CD4-positive, alpha-beta T cell treated with Interleukin-1 beta for 1 hour (primary cell): Measurements from ENCODE around the gene TGIF1.
"Not testable (repeated sequence)": the region's sequence is repeated elsewhere in the genome, so short reads cannot be mapped to it uniquely, and the experiment has no call there.

Source experiments
- DNase-seq, 2 donors: peaks; one replicate each; pipeline ENCODE4 v3.0.0-alpha.2; 2020 to 2022

TGIF1 gene

DNA sequence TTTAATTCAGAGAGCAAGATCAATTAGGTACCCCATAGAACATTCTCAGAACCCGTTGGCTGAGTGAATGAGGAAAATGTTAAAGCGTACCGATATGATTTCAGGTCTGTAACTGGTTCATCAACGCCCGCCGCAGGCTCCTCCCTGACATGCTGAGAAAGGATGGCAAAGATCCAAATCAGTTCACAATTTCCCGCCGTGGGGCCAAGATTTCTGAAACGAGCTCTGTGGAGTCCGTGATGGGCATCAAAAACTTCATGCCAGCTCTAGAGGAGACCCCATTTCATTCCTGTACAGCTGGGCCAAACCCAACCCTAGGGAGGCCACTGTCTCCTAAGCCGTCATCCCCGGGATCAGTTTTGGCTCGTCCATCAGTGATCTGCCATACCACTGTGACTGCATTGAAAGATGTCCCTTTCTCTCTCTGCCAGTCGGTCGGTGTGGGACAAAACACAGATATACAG is 7.3 kb downstream of the TGIF1 start:
- no peak for DNase-seq

- DNase-seq: peak; percentile 11 to 49
Measured at GRCh38 chr18:3458378-3458777, 8.4 kb downstream of the TGIF1 start.

DNA sequence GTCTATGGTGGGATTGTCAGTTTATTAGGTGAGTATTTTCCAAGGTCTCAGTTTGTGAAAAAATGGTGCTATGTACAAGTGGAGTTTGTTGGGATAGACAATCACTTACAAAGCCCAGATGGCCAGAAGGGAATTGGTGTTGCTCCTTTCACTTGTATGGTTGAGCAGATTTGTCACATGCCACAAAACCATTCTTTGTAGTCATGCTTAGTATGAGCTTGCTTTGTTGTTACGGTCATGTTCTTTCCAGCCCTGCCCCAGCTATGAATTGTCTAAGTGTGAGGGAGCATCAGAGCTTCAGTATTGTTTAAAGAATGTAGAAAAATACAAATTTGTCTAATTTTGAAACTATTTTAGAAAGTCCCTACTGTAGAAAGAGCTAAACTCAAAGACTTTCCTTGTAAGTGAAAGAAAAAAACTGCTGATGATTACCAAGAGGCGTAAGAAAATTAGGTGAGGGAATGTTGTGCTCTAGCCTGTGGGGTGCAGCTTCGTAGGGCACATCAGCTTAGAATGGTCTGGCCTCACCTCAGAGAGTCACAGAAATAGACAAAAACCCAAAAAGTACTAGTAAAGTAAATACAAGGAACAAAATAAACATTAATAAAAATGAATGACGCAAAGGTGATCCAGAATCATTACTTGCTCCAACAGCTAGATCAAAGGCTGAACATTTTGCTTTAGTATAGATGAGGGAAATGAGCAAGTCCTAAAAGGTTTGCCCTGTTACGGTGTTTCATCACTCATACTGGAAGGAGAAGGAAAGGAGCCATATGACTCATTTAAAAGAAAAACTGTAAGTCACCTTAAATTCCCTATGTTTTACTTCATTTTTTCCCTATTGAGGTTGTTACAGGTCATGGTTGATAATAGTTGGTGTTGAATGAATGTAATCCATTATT is 9.2 kb downstream of the TGIF1 start:
- DNase-seq: peak in 1 of 2 donors; percentile 27

DNA sequence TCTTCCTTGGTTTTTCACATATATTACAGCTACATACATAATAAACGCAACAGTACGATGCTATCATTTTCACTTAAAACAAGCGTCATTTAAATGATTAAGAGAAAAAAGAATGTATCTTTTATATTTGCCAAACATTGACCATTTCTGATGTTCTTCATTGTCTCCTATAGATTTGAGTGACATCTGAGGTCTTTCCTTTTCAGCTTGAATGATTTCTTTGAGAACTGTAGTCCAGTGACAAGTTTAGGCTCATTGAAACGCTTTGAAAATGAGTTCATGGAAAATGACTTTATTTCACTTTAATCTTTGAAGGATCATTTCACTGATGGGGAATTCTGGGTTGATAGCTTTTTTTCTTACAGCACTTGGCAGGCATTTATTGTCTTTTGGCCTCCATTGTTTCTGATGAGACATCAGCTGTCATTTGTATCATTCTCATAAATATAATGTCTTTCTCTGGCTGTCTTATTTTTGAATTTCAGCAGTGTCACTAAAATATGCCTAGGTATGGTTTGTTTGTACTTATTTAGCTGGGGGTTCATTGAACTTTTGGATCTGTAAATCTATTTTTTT is 10.9 kb downstream of the TGIF1 start:
- no peak for DNase-seq

DNA sequence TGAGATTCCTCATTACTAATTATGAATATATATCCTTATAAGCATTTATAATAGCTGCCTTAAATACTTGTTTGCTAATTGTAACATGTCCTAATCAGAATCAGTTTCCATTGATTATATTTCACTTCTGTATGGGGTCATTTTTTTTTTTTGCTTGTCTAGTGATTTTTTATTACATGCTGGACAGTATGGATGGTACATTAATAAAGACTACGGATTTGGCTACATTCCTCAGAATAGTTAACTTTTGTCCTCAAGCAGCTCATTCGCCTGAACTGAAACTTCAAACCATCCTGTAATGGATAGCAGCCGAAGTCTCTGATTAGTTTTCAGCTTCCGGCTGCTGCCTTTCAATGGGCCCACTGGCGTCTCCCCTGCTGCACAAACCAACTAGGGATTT is 11.7 kb downstream of the TGIF1 start:
- no peak for DNase-seq

- DNase-seq: no peak
Measured at GRCh38 chr18:3463051-3463450, 13.1 kb downstream of the TGIF1 start.

- no peak for DNase-seq
Measured at GRCh38 chr18:3466045-3466444, 16.1 kb downstream of the TGIF1 start.

- no peak for DNase-seq
Measured at GRCh38 chr18:3466872-3467271, 16.9 kb downstream of the TGIF1 start.

DNA sequence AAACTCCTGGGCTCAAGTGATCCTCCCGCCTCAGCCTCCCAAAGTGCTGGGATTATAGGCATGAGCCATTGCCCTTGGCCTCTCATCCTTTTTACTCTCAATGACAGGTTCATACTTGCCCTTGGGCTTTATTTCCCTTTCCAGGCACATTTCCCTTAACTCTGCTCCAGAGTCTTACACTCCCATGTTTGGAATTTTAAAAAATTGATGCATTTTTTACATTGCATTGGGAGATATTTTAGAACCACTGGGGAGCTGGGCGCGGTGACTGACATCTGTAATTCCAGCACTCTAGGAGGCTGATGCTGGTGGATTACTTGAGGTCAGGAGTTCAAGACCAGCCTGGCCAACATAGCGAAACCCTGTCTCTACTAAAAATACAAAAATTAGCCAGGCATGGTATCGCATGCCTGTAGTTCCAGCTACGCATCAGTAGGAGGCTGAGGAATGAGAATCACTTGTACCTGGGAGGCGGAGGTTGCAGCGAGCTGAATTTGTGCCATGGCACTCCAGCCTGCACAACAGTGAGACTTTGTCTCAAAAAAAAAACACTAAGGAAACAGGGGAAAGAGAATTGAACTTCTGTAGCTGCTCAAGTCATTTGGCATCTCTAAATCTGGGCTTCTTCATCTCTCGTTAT is 18.2 kb downstream of the TGIF1 start:
- DNase-seq: no peak

DNA sequence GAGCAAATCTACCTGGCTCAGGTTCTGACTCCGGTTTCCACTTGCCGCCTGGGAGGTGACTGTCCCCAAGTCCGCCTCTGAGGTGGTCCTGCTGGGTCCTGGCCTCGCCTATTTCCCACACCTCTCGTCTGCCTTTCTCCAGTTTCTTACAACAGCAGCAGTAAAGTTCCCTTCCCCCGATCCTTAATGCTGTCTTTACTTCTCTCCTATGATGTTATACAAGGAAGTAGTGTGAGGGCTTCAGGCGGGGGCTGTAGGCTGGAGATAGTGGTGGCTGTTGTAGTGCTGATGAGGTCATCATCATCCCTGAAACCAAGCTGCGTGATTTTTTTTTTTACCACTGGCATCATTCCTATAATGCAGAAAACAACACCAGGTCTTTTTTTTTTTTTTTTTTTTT is 18.9 kb downstream of the TGIF1 start:
- DNase-seq: no peak

- no peak for DNase-seq
Measured at GRCh38 chr18:3471141-3471648, 21.2 kb downstream of the TGIF1 start.

DNA sequence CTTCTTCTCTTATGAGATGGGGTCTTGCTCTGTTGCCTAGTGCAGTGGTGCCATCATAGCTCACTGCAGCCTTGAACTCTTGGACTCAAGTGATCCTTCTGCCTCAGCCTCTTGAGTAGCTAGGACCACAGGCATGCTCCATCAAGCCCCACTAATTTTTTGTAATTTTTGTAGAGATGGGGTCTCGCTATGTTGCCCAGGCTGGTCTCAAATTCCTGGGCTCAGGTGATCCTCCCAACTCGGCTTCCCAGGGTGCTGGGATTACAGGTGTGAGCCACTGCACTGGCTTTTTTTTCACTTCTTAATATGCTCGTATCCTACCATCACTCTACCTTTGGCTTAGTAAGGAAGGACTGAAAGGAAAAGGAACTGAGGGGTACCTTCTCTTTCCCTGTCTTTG is 22.1 kb downstream of the TGIF1 start:
- DNase-seq: not testable (repeated sequence)

- DNase-seq: no peak
Measured at GRCh38 chr18:3472681-3473544, 22.9 kb downstream of the TGIF1 start.

- DNase-seq: no peak
Measured at GRCh38 chr18:3478262-3478978, 28.4 kb downstream of the TGIF1 start.

- no peak for DNase-seq
Measured at GRCh38 chr18:3479978-3480509, 30.1 kb downstream of the TGIF1 start.

DNA sequence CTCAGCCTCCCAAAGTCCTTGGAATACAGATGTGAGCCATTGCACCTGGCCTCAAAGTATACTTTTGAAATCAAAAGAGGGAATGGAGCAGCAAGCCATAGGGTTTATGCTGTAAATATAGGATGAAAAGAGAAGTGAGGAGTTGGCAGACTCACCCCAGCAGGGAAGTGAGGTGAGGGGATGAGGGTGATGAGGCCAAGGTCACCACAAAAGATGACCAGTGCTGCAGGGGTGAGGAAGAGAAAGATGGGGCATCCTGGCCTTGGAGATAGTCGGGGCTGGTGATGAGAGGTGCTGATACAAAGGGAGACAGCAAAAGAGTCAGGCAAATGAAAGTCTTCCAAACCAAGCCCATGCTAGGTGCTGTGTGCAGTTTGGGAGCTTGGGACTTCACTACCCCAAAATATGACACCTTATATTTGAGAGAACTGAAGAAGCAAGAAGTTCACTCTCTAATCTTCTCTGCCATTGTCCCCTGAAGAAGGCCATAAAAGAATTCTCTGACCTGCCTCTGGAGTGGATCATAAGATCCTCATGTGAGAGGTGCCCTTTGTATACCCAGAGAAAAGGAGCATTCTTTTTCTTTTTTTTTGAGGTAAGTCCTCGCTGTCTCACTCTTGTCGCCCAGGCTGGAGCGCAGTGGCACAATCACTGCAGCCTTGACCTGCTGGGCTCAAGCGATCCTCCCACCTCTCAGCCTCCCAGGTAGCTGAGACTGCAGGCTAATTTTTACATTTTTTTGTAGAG is 31.0 kb downstream of the TGIF1 start:
- DNase-seq: no peak

- DNase-seq: peak; percentile 8 to 35
Measured at GRCh38 chr18:3481696-3482210, 31.8 kb downstream of the TGIF1 start.

DNA sequence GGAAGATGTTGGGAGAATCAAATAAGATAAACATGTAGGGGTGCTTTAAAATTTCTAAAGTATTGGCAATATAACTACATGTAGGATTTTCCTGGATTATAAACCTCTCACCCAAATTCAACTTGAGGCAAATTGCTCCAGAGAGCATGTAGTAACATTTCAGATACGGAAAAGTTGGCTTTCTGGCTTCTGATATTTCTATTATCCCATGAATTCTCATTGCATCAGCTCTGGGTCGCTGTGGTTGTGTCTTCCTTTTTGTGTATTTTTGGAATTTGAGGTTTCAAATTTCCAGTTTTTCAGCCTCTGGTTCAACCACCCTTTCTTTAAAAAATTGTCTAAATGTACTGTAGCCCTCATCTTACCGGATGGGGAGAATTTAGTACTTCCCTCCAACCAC is 32.3 kb downstream of the TGIF1 start:
- DNase-seq: no peak

DNA sequence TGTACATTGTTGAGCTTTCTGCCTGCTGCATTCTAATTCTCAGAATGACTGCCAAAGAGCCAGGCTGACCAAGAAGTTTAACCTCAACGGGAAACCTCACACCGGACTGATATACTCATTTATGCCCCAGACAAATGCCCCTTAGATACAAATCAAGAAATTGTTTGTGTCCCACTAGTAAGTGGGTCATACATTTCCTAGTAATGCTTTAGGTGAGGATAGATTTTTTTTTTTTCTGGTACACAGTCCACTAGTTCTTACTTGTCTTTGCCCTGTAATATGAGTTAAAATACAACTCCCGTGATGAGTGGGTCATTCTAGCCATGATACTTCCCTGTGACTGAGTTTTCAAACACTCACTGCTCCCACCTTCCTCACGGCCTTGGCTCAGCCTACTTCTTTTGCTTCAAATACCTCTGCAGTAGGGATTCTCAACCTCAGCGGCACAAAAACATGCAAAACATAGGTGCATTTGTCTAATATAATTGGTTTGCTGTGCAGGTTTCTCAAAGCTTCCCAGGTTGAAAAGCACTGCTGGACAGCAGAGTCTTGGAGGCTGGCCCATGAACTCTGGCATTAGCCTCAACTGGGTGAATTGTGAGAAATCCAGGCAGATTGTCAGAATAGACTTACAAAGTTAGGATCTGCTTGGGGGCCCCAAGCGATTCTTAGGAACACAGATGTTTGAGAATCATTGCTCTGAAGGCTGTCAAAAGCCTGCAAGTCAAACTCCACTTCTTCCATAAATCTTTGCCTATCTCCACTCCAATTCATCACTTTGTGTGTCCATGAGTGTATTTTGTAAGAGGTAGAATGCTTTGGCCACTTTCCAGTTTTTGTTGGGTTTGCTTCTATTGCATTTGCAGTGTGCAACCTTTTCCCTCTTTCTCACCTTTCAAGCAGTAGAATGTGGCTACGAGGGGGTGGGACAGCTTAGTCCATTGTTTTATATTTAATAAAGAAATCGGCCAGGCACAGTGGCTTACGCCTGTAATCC is 35.5 kb downstream of the TGIF1 start:
- DNase-seq: no peak
